ENCODE results near the gene FGF5.

DNA sequence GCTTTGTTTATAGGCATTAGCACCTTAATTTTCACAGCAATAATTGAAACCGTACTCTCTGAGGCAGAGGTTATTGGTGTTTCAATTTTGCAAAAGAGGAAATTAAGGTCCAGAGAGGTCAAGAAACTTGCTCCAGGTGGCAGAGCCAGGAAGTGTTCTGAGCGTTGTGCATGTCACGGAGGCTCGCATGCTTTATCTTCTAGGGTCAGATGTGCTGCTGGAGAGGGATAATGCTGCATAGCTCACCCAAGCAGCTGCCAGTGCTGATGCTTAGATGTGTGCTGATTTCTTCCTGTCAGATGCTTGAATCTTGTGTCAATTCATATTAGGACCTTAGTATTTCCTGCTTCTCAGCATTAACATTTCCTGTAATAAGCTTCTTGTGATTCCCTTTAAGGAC lies 13.0 kb upstream of the FGF5 start:
- TF ChIP-seq, protein P1, sequence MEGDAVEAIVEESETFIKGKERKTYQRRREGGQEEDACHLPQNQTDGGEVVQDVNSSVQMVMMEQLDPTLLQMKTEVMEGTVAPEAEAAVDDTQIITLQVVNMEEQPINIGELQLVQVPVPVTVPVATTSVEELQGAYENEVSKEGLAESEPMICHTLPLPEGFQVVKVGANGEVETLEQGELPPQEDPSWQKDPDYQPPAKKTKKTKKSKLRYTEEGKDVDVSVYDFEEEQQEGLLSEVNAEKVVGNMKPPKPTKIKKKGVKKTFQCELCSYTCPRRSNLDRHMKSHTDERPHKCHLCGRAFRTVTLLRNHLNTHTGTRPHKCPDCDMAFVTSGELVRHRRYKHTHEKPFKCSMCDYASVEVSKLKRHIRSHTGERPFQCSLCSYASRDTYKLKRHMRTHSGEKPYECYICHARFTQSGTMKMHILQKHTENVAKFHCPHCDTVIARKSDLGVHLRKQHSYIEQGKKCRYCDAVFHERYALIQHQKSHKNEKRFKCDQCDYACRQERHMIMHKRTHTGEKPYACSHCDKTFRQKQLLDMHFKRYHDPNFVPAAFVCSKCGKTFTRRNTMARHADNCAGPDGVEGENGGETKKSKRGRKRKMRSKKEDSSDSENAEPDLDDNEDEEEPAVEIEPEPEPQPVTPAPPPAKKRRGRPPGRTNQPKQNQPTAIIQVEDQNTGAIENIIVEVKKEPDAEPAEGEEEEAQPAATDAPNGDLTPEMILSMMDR (IDR thresholded peaks at IDR 0.05): no peak
- no peak for TF ChIP-seq POLR2AphosphoS5 (IDR thresholded peaks at IDR 0.05; ENCODE audit: insufficient read depth in 1 of 2, low read depth in 1 of 2)
- TF ChIP-seq POLR2A (IDR thresholded peaks at IDR 0.05): no peak
